ENCODE results near the gene FBN3. TPM values are rescaled to one million over a fixed set of nuclear protein-coding genes. Genes with fewer than 3 reads are reported as not detected.

The FBN3 gene
- total and polyA plus RNA-seq, 11 donors: 0.32 TPM; not detected in 10

DNA sequence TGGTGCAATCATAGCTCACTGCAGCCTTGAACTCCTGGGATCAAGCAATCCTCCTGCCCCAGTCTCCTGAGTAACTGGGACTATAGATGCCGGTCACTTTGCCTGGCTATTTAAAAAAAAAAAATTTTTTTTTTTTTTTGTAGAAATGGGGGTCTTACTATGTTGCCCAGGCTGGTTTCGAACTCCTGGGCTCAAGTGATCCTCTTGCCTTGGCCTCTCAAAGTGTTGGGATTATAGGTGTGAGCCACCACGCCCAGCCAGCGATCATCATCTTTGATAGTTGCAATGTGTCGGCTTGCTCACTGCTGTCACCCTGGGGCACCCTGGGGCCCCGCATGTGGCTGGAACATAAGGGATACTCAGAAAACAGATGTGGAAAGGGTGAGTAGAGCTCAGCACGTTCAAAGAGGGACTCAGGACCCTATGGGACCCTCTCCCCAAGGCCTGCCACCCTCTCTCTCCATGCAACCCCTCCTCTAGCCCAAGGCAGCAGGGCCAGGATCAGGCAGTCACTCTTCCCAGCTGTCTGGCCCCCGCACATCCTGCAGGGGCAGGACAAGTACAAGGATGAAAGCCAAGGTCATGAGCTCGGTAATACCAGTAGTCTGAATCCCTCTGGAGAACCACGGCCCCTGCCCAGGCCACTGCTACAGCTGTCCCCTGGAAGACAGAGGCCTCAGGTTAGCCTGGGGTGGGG, 103.4 kb downstream of the FBN3 start:
- Histone ChIP-seq H3K4me1 (peaks cover 0 to 10% (median 2%) of the 10 kb centered on the region in 12 donors), H3K4me3 (no peak overlapping the region), H3K9me3 (no peaks in the 10 kb centered on the region), H3K36me3 (no peaks in the 10 kb centered on the region), H3K27ac (no peak overlapping the region), H3K27me3 (peaks cover 0 to 19% (median 9%) of the 10 kb centered on the region in 9 donors)
- DNase-seq: no peak
- intact Hi-C loops (cut with DNase I): no loop called here
- 54 to 65% (median 59%) methylated on average over 9 to 10 of the region's 10 CpGs for WGBS, 4 donors
- no peak for ATAC-seq
- TF ChIP-seq POLR2A (IDR thresholded peaks at IDR 0.05) (no peak), CTCF (IDR thresholded peaks at IDR 0.05) (no peak)

DNA sequence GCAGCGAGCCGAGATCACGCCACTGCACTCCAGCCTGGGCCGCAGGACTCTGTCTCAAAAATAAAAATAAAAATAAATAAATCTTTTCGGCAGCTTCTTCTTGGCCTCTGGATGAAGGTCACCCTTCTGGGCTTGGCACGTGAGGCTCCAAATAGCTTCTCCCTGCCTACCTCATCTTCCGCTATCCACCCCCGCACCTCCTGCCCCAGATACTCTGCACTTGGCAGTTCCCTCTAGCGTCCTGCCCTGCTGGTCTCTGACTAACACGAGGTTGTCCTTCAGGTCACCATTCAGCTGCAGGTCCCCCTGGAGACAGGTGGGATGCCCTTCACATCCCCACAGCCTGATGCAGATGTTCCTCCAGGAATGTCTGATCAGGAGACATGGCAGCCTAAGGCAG, 105.4 kb downstream of the FBN3 start:
- Histone ChIP-seq H3K27me3 (peaks cover 0 to 9% (median 0%) of the 10 kb centered on the region in 9 donors), H3K4me3 (no peak overlapping the region), H3K36me3 (no peaks in the 10 kb centered on the region), H3K4me1 (no peaks in the 10 kb centered on the region), H3K27ac (no peak overlapping the region), H3K9me3 (no peaks in the 10 kb centered on the region)
- ATAC-seq (no peak), DNase-seq (no peak)
- 73 to 81% (median 77%) methylated on average over 10 of the region's 10 CpGs for WGBS, 4 donors
- intact Hi-C loops (cut with DNase I): no loop called here
- TF ChIP-seq POLR2A (IDR thresholded peaks at IDR 0.05) (no peak), CTCF (IDR thresholded peaks at IDR 0.05) (no peak)

DNA sequence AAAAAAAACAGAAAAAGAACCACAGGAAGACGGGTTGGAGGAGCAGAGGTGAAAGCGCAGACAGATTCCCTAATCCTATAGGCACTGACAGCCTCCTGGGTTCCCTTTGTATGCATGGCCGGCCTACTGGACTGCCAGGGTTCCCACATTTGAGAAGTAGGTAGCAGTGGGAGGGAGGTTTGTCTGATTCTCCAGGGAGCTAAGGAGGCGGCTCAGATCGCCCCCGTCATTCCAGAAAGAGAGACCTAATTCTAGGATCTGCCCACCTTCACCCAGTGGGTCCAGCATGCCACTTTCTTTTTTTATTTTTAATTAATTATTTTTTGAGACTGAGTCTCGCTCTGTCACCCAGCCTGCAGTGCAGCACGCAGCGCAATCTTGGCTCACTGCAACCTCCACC, 106.5 kb downstream of the FBN3 start:
- DNase-seq (no peak), ATAC-seq (no peak)
- WGBS, 4 donors: 83 to 89% (median 89%) methylated on average over 9 of the region's 9 CpGs
- Histone ChIP-seq H3K4me1 (no peaks in the 10 kb centered on the region), H3K4me3 (no peak overlapping the region), H3K27ac (no peak overlapping the region), H3K27me3 (peaks cover 0 to 10% (median 0%) of the 10 kb centered on the region in 9 donors), H3K9me3 (no peaks in the 10 kb centered on the region), H3K36me3 (no peaks in the 10 kb centered on the region)
- intact Hi-C loops (cut with DNase I): no loop called here
- TF ChIP-seq CTCF (IDR thresholded peaks at IDR 0.05) (no peak), POLR2A (IDR thresholded peaks at IDR 0.05) (no peak)

DNA sequence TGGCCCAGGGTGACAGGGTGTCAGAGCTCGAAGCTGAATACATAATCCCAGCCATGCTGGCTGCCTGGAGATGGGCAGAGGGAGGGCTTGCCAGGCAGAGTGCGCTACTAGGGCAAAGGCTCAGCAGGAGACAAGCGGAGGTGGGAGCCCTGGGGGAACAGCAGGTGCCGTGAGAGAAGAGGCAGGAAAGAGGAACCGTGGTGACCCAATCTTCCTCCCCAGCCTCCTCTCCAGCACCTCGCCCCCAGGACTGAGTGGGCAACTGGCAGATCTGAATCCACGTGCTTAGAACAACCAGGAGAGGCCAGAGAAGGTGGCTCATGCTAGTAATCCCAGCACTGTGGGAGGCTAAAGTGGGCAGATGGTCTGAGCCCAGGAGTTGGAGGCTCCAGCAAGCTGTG, 107.9 kb downstream of the FBN3 start:
- Histone ChIP-seq H3K4me3 (no peak overlapping the region), H3K9me3 (no peaks in the 10 kb centered on the region), H3K27me3 (peaks cover 0 to 10% (median 0%) of the 10 kb centered on the region in 9 donors), H3K36me3 (no peaks in the 10 kb centered on the region), H3K27ac (no peak overlapping the region), H3K4me1 (no peaks in the 10 kb centered on the region)
- DNase-seq: no peak
- 63 to 73% (median 68%) methylated on average over 7 of the region's 7 CpGs for WGBS, 4 donors
- intact Hi-C loops (cut with DNase I): no loop called here
- no peak for ATAC-seq
- TF ChIP-seq CTCF (IDR thresholded peaks at IDR 0.05): no peak
- no peak for TF ChIP-seq POLR2A (IDR thresholded peaks at IDR 0.05)

Data from heart left ventricle (tissue), 16 donors.